ENCODE data around the gene RXFP4. TPM values are rescaled to one million over a fixed set of nuclear protein-coding genes. Genes with fewer than 3 reads are reported as not detected.

The RXFP4 gene
- total and polyA plus RNA-seq, 9 of the 15 experiments (the other 6 are each of a cell fraction or from before 2014, with no cell fraction given), result 0.64 TPM; not detected in 8

DNA sequence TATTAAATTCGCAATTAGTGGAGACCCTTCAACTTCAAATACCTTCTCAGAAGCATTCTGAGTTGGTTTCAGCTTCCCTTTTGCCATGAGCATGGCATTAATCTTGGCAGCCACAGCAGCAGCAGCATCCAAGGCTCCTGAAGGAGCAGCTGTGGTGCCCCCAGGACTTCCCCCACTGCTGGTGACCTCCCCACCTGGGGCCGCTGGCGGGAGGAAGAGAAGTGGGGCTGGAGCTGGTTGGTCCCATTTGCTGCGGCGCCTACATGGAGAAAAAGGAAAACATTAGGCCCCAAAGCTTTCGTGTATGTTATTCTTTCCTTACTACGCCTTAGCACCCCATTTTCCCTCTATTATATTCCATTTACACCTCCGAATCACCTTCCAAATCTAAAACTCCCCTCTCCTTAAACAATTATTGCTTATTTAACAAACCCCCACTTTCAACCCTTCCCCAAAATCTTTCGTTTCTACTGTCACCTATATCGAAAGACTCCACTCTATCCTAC lies 7.8 kb upstream of the RXFP4 start (continued):
- TF ChIP-seq, protein P1, sequence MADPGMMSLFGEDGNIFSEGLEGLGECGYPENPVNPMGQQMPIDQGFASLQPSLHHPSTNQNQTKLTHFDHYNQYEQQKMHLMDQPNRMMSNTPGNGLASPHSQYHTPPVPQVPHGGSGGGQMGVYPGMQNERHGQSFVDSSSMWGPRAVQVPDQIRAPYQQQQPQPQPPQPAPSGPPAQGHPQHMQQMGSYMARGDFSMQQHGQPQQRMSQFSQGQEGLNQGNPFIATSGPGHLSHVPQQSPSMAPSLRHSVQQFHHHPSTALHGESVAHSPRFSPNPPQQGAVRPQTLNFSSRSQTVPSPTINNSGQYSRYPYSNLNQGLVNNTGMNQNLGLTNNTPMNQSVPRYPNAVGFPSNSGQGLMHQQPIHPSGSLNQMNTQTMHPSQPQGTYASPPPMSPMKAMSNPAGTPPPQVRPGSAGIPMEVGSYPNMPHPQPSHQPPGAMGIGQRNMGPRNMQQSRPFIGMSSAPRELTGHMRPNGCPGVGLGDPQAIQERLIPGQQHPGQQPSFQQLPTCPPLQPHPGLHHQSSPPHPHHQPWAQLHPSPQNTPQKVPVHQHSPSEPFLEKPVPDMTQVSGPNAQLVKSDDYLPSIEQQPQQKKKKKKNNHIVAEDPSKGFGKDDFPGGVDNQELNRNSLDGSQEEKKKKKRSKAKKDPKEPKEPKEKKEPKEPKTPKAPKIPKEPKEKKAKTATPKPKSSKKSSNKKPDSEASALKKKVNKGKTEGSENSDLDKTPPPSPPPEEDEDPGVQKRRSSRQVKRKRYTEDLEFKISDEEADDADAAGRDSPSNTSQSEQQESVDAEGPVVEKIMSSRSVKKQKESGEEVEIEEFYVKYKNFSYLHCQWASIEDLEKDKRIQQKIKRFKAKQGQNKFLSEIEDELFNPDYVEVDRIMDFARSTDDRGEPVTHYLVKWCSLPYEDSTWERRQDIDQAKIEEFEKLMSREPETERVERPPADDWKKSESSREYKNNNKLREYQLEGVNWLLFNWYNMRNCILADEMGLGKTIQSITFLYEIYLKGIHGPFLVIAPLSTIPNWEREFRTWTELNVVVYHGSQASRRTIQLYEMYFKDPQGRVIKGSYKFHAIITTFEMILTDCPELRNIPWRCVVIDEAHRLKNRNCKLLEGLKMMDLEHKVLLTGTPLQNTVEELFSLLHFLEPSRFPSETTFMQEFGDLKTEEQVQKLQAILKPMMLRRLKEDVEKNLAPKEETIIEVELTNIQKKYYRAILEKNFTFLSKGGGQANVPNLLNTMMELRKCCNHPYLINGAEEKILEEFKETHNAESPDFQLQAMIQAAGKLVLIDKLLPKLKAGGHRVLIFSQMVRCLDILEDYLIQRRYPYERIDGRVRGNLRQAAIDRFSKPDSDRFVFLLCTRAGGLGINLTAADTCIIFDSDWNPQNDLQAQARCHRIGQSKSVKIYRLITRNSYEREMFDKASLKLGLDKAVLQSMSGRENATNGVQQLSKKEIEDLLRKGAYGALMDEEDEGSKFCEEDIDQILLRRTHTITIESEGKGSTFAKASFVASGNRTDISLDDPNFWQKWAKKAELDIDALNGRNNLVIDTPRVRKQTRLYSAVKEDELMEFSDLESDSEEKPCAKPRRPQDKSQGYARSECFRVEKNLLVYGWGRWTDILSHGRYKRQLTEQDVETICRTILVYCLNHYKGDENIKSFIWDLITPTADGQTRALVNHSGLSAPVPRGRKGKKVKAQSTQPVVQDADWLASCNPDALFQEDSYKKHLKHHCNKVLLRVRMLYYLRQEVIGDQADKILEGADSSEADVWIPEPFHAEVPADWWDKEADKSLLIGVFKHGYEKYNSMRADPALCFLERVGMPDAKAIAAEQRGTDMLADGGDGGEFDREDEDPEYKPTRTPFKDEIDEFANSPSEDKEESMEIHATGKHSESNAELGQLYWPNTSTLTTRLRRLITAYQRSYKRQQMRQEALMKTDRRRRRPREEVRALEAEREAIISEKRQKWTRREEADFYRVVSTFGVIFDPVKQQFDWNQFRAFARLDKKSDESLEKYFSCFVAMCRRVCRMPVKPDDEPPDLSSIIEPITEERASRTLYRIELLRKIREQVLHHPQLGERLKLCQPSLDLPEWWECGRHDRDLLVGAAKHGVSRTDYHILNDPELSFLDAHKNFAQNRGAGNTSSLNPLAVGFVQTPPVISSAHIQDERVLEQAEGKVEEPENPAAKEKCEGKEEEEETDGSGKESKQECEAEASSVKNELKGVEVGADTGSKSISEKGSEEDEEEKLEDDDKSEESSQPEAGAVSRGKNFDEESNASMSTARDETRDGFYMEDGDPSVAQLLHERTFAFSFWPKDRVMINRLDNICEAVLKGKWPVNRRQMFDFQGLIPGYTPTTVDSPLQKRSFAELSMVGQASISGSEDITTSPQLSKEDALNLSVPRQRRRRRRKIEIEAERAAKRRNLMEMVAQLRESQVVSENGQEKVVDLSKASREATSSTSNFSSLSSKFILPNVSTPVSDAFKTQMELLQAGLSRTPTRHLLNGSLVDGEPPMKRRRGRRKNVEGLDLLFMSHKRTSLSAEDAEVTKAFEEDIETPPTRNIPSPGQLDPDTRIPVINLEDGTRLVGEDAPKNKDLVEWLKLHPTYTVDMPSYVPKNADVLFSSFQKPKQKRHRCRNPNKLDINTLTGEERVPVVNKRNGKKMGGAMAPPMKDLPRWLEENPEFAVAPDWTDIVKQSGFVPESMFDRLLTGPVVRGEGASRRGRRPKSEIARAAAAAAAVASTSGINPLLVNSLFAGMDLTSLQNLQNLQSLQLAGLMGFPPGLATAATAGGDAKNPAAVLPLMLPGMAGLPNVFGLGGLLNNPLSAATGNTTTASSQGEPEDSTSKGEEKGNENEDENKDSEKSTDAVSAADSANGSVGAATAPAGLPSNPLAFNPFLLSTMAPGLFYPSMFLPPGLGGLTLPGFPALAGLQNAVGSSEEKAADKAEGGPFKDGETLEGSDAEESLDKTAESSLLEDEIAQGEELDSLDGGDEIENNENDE (IDR thresholded peaks at IDR 0.05; ENCODE audit: low read depth, low read length), result no peak
- TF ChIP-seq PYGO2 (tag; IDR thresholded peaks at IDR 0.05), result no peak
- TF ChIP-seq MAFK (IDR thresholded peaks at IDR 0.05; ENCODE audit: low read length), result no peak
- TF ChIP-seq, protein P2, sequence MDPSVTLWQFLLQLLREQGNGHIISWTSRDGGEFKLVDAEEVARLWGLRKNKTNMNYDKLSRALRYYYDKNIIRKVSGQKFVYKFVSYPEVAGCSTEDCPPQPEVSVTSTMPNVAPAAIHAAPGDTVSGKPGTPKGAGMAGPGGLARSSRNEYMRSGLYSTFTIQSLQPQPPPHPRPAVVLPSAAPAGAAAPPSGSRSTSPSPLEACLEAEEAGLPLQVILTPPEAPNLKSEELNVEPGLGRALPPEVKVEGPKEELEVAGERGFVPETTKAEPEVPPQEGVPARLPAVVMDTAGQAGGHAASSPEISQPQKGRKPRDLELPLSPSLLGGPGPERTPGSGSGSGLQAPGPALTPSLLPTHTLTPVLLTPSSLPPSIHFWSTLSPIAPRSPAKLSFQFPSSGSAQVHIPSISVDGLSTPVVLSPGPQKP (CRISPR knock-in tag; IDR thresholded peaks at IDR 0.05), result no peak
- TF ChIP-seq PHF8 (IDR thresholded peaks at IDR 0.05; ENCODE audit: borderline replicate concordance, low read length), result no peak
- TF ChIP-seq TRIM24 (IDR thresholded peaks at IDR 0.05), result 0 out of 4 replicates have a peak, but pooled peaks of 1 of the 2 experiments have one; percentile 11
- no peak for TF ChIP-seq NONO (IDR thresholded peaks at IDR 0.05; ENCODE audit: low read depth in 2 of 2, low read length in 1 of 2)
- no peak for TF ChIP-seq GABPA (tag; conservative IDR thresholded peaks at IDR 0.05; ENCODE audit: low read depth)
- TF ChIP-seq, protein P3, sequence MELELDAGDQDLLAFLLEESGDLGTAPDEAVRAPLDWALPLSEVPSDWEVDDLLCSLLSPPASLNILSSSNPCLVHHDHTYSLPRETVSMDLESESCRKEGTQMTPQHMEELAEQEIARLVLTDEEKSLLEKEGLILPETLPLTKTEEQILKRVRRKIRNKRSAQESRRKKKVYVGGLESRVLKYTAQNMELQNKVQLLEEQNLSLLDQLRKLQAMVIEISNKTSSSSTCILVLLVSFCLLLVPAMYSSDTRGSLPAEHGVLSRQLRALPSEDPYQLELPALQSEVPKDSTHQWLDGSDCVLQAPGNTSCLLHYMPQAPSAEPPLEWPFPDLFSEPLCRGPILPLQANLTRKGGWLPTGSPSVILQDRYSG (tag; conservative IDR thresholded peaks at IDR 0.05; ENCODE audit: low read depth), result no peak
- TF ChIP-seq ZNF696 (CRISPR knock-in tag; conservative IDR thresholded peaks at IDR 0.05), result no peak
- TF ChIP-seq PHB2 (IDR thresholded peaks at IDR 0.05; ENCODE audit: low read depth), result 0 out of 2 replicates have a peak, but pooled peaks have one; percentile 14
- TF ChIP-seq CHD1 (IDR thresholded peaks at IDR 0.05; ENCODE audit: low read length), result peak; percentile 87
- 0 out of 2 replicates have a peak, but pooled peaks have one; percentile 22 for TF ChIP-seq SNIP1 (IDR thresholded peaks at IDR 0.05; ENCODE audit: low read depth)
- TF ChIP-seq NR1H2 (CRISPR knock-in tag; IDR thresholded peaks at IDR 0.05), result 0 out of 2 replicates have a peak, but pooled peaks have one; percentile 73
